Measurements from ENCODE around the gene ATP11B. TPM values are rescaled to one million over a fixed set of nuclear protein-coding genes. Genes with fewer than 3 reads are reported as not detected.

The ATP11B gene
- 100 to 1,000 TPM in 1 of 2 donors, 10 to 100 TPM in 1; 30.1 to 125 TPM for total RNA-seq

- H3K4me3 ChIP-seq = peak within 1 kb of the TSS; percentile 53 to 82
- H3K9me3 ChIP-seq = no peaks in the 10 kb centered on the region
- no peaks in the 10 kb centered on the region for H3K27me3 ChIP-seq
- WGBS, 2 donors = 0% methylated on average over 13 to 59 of the region's 74 CpGs
- TF ChIP-seq, protein P1, sequence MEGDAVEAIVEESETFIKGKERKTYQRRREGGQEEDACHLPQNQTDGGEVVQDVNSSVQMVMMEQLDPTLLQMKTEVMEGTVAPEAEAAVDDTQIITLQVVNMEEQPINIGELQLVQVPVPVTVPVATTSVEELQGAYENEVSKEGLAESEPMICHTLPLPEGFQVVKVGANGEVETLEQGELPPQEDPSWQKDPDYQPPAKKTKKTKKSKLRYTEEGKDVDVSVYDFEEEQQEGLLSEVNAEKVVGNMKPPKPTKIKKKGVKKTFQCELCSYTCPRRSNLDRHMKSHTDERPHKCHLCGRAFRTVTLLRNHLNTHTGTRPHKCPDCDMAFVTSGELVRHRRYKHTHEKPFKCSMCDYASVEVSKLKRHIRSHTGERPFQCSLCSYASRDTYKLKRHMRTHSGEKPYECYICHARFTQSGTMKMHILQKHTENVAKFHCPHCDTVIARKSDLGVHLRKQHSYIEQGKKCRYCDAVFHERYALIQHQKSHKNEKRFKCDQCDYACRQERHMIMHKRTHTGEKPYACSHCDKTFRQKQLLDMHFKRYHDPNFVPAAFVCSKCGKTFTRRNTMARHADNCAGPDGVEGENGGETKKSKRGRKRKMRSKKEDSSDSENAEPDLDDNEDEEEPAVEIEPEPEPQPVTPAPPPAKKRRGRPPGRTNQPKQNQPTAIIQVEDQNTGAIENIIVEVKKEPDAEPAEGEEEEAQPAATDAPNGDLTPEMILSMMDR (IDR thresholded peaks at IDR 0.05) = peak in 2 of 7 experiments; percentile 1 to 17
- TF ChIP-seq POLR2A (IDR thresholded peaks at IDR 0.05) = peak; percentile 80 to 94 (median 86)
- intact Hi-C loops (cut with DNase I) = no loop called here
- peaks cover 28% of the 10 kb centered on the region for H3K4me1 ChIP-seq
- peak within 1 kb of the TSS; percentile 77 to 98 (median 94) for H3K27ac ChIP-seq
- DNase-seq (peak; percentile 76 to 86 (median 81)), ATAC-seq (peak; percentile 89)
- no peaks in the 10 kb centered on the region for H3K36me3 ChIP-seq (replicated peaks in 1 of 2; ENCODE audit: insufficient read depth in 1 of 2, low read depth in 2 of 2)
Measured at GRCh38 chr3:182792901-182793662, at the start of gene ATP11B. TSS of gene ATP11B (plus strand) at chr3:182793504. CDS start at chr3:182793760, 256 bp downstream.

GRCh38 chr3:182746959-182747358 lies 46.3 kb upstream of the ATP11B start:
- Histone ChIP-seq H3K4me1 (no peaks in the 10 kb centered on the region), H3K9me3 (no peaks in the 10 kb centered on the region), H3K27ac (no peak overlapping the region), H3K36me3 (replicated peaks in 1 of 2; ENCODE audit: insufficient read depth in 1 of 2, low read depth in 2 of 2) (no peaks in the 10 kb centered on the region), H3K27me3 (no peaks in the 10 kb centered on the region), H3K4me3 (no peak overlapping the region)
- intact Hi-C loops (cut with DNase I) = no loop called here
- DNase-seq (no peak), ATAC-seq (no peak)
- TF ChIP-seq, protein P1 (IDR thresholded peaks at IDR 0.05) = no peak
- no peak for TF ChIP-seq POLR2A (IDR thresholded peaks at IDR 0.05)
- 34 to 39% methylated on average over 3 of the region's 3 CpGs for WGBS, 2 donors

DNA sequence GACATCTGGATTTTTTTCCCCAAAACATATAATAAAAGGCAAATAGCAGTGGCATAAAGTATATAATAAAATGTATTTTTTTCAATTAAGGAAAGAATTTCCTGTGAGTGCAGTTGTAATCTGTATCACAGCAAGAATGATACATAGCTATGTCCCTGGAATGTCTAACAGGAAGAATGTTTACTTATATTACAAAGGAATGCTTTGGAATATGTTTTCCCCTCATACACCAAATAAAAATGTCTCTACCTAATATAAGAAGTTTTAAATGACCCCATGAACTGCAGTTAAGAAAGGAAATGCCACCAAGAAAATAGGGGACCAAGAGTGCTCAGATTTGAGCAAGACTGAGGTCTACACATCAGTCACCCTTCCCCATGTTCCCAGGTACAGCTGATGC lies 38.0 kb upstream of the ATP11B start:
- H3K27me3 ChIP-seq = no peaks in the 10 kb centered on the region
- TF ChIP-seq, protein P1 (IDR thresholded peaks at IDR 0.05) = no peak
- TF ChIP-seq POLR2A (IDR thresholded peaks at IDR 0.05) = no peak
- DNase-seq (no peak), ATAC-seq (no peak)
- H3K4me3 ChIP-seq = no peak overlapping the region
- H3K36me3 ChIP-seq (replicated peaks in 1 of 2; ENCODE audit: insufficient read depth in 1 of 2, low read depth in 2 of 2) = no peaks in the 10 kb centered on the region
- H3K4me1 ChIP-seq = peaks cover 10% of the 10 kb centered on the region
- no peaks in the 10 kb centered on the region for H3K9me3 ChIP-seq
- no peak overlapping the region for H3K27ac ChIP-seq
- intact Hi-C loops (cut with DNase I) = no loop called here

GRCh38 chr3:182755712-182756111 lies 37.6 kb upstream of the ATP11B start:
- 77 to 82% methylated on average over 3 of the region's 3 CpGs for WGBS, 2 donors

More at GRCh38 chr3:182755712-182756111, 37.6 kb upstream of the ATP11B start:
- Histone ChIP-seq H3K9me3 (no peaks in the 10 kb centered on the region), H3K4me1 (peaks cover 14% of the 10 kb centered on the region), H3K27me3 (no peaks in the 10 kb centered on the region), H3K36me3 (replicated peaks in 1 of 2; ENCODE audit: insufficient read depth in 1 of 2, low read depth in 2 of 2) (no peaks in the 10 kb centered on the region), H3K4me3 (no peak overlapping the region), H3K27ac (no peak overlapping the region)
- TF ChIP-seq, protein P1 (IDR thresholded peaks at IDR 0.05) = no peak
- TF ChIP-seq POLR2A (IDR thresholded peaks at IDR 0.05) = no peak
- ATAC-seq (no peak), DNase-seq (no peak)
- intact Hi-C loops (cut with DNase I) = no loop called here

Measured in body of pancreas (tissue), 4 donors.